Activated effector memory CD4-positive, alpha-beta T cell treated with anti-CD3 and anti-CD28 coated beads, Interleukin-2, amount 50 U/mL, for 16 hours (primary cell): ENCODE measurements around the gene CCDC14.

ENCODE experiments used
- DNase-seq: peaks from one replicate; pipeline ENCODE4 v3.0.0-alpha.2; 2020

CCDC14 gene

GRCh38 chr3:123961508-123961856, 453 bp upstream of the CCDC14 start:
- DNase-seq, result no peak

GRCh38 chr3:123953735-123954134, 7.3 kb downstream of the CCDC14 start:
- DNase-seq, result no peak

GRCh38 chr3:123952844-123953520, 8.0 kb downstream of the CCDC14 start:
- DNase-seq, result no peak

DNA sequence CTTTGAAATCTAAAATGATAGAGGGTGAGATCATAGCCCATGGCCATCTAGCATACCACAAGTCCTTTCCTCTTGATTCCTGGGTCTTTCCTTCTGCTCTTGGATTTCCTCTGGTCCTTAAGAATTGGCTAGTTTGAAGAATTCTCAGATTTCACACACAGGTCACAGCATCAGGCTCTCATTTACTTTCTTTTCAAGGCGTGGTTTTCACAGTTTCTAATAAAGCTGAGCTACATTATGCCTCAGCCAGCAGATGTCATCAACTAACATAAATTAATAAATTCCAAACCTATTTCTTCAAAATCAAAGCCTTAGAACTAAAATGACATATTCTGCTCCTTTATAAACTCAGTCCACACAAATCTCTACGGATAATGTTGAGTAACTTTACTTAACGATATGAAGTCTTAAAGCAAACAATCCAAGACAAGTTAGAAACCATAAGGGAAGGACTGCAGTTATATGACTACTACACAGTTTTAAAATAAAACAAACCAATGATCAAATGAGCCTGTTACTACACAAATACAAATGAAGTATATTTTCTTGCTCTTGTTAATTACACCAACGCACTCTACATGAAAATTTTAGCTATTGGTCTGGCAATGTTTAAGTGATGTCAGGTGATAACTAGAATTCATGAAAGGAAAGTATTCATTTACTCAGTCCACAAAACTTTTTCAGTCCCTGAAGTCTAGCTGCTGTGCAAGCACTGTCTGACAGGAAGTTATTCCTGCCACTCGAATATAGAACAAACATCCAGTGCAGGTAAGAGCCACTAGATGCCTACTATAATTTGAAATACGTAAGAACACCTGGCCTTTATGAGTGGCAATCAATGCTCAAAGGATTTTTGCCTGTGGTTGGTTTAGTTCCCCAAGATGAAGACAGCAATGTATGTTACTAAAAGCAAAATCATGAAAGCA, 9.2 kb downstream of the CCDC14 start:
- no peak for DNase-seq

- no peak for DNase-seq
These were observed 11.4 kb downstream of the CCDC14 start for GRCh38 chr3:123949641-123950040.

DNA sequence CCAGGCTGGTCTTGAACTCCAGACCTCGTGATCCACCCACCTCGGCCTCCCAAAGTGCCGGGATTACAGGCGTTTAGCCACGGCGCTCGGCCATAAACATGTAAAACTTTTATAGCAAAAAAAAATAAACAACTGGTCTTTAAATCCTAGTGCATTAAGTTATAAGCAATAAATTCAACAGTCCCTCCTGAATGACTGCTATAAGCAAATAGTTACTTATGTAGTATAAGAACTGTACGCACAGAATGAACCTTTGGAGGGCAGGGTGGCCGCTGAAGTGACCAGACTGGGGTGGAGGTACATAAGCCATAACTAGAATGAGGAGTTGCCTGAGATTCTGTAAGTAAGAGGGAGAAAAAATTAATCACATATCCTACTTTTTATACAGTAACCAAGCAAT, 12.6 kb downstream of the CCDC14 start:
- DNase-seq, result no peak

GRCh38 chr3:123947482-123947881, 13.5 kb downstream of the CCDC14 start:
- DNase-seq, result no peak

- no peak for DNase-seq
These were observed 19.5 kb downstream of the CCDC14 start for GRCh38 chr3:123941542-123941941.

GRCh38 chr3:123941121-123941520, 19.9 kb downstream of the CCDC14 start:
- no peak for DNase-seq

DNA sequence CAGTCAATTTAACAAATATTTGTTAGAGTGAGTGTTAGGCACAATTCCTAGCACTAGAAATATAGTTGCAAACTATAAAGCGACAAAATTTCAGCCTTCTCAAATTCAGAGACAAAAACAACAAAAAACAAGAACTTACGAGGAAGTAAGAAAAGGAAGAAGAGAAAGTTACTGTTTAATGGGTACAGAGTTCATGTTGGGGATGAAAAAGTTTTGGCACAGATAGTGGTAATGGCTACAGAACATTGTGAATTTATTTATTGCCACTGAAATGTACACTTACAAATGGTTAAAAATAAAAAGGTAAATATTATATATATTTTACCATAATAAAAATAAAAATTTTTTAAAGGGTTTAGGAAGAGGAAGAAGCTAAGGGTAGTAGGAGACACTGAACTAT, 21.3 kb downstream of the CCDC14 start:
- no peak for DNase-seq

- DNase-seq, result no peak
These were observed 24.6 kb downstream of the CCDC14 start for GRCh38 chr3:123936400-123936799.

DNA sequence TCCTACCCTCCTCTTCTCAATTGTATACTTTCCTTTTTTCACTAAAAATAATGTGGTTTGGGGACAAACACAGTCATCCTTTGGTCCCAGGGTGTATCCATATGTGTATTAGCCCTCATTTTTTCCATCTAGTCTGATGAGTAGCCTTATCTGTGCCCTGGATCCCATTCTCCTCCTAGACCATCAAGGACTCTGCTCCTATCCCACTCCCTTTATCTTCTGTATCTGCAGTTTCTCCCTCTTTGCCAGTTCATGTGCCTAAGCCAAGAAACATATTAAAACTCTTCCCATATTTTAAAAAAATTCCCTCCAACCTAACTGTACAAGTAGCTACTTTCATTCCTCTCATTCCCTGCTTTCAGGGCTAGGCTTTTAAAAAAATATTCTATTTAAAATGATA, 25.2 kb downstream of the CCDC14 start:
- no peak for DNase-seq

- no peak for DNase-seq
These were observed 26.8 kb downstream of the CCDC14 start for GRCh38 chr3:123934250-123934649.

DNA sequence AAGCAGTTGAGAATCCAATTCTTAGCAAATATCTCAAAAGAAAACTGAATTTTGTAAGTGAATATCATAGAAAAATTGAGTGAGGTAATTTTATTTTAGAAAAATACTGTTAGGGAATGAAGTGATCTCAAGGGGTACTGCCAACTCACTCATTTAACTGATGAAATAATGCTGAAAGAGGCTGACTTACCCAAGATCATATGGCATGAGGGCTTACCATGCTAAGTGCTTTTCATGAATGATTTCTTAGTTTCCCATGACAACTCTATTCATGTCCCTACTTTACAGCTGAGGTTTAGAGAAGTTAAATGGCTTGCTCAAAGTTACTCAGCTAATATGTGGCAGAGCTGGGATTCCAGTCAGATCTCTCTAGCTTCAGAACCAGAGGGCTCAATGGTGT, 30.6 kb downstream of the CCDC14 start:
- DNase-seq, result no peak

DNA sequence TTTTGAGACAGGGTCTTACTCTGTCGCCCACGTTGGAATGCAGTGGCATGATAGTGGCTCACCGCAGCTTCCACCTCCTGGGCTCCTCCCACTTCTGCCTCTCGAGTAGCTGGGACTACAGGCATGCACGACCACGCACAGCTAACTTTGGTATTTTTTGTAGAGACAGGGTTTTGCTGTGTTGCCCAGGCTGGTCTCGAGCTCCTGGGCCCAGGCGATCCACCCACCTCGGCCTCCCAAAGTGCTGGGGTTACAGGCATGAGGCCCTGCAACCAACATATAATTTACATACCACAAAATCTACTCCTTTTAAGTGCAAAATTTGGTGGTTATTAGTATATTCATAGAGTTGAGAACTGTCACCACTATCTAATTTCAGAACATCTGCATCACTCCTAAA, 31.7 kb downstream of the CCDC14 start:
- no peak for DNase-seq

DNA sequence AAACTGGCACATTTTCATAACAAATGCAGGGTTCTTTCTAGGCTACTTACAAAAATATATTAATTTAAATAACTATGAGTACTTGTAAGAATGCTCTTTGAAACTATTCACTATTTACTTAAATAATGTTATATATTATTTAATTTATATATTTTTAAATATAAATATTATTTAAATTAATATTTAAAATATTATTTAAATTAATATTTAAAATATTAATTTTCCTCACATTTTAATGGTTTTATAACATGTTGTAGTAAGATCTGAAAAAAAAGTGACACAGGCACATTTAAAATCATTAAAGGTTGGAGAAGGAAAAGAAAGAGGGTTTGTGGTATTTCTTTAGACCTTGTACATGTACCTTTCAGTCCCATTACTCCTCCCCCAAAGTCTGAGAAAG, 34.6 kb downstream of the CCDC14 start:
- no peak for DNase-seq

DNA sequence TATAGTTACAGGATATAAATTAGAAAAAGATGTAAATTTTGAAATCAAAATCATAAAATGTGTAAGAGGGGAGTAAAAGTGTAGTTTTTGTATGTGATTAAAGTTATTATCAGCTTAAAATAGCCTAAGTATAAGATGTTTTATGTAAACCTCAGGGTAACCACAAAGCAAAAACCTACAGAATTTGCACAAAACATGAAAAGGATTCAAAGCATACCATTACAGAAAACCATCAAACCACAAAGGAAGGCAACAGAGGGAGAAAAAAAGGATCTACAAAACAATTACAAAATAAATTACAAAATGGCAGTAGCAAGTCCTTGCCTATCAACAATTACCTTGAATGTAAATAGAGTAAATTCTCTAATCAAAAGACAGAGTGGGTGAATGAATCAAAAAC, 40.2 kb downstream of the CCDC14 start:
- no peak for DNase-seq

DNA sequence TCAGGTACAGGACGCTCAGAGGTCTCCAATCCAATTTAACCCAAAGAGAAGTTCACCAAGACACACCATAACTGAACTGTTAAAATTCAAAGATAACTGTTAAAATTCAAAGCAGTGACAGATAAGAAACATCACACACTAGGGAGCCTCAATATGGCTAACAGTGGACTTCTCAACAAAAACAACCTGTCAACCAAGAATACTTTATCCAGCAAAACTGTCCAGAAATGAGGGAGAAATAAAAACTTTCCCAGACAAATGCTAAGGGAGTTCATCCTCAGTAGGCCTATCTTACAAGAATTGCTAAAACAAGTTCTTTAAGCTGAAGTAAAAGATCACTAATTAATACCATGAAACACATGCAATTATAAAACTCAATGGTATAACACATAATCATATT, 40.6 kb downstream of the CCDC14 start:
- DNase-seq, result no peak

DNA sequence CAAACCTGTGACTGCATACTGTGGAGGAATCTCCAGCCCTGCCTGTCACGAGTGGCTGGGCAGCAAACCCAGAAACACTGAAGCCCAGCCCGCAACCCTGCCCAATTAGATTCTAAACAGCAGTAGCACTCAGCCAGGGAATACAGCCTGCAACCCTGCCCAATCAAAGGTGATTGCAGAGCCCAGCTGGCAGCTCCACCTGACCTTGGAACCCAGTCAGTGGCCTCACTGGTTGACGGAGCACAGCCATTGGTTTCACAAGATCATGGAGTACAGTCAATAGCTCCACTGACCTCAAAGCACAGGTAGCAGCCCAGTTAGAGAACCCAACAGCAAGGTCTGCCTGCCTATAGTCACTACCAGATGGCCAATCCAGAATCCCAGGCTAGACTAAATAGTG, 41.7 kb downstream of the CCDC14 start:
- no peak for DNase-seq

GRCh38 chr3:123914829-123915228, 46.2 kb downstream of the CCDC14 start:
- DNase-seq, result no peak

- DNase-seq, result no peak
These were observed 51.2 kb downstream of the CCDC14 start for GRCh38 chr3:123909785-123910184.

GRCh38 chr3:123907720-123908119, 53.3 kb downstream of the CCDC14 start:
- DNase-seq, result no peak

- DNase-seq, result no peak
These were observed 61.6 kb downstream of the CCDC14 start for GRCh38 chr3:123899300-123899865.

GRCh38 chr3:123893012-123893411, 68.0 kb downstream of the CCDC14 start:
- DNase-seq, result no peak
